ACC112 (cell line): ENCODE results near the gene ZNF177.

Experiments used
- H2AFZ ChIP-seq: fragments of 200-600 bp; sonication (generic); one replicate; pipeline ENCODE4 v1.6.0; 2017; ENCODE audit warnings: antibody characterized with exemption, low read length; ENCODE audit not compliant: unreplicated experiment
- H3K27ac ChIP-seq: fragments of 200-600 bp; sonication (generic); 2 replicates; pipeline ENCODE4 v1.5.1; 2014; ENCODE audit warnings: low read depth, mild to moderate bottlenecking, antibody characterized with exemption, low read length, moderate library complexity
- H3K27me3 ChIP-seq: fragments of 200-600 bp; sonication (generic); 2 replicates; pipeline ENCODE4 v1.6.1; 2014; ENCODE audit warnings: mild to moderate bottlenecking, antibody characterized with exemption, low read length, moderate library complexity, mixed read lengths; ENCODE audit not compliant: insufficient read depth
- H3K36me3 ChIP-seq: fragments of 200-600 bp; sonication (generic); 2 replicates; pipeline ENCODE4 v1.6.1; 2016; ENCODE audit warnings: mild to moderate bottlenecking, antibody characterized with exemption, low read length, moderate library complexity, mixed read lengths; ENCODE audit not compliant: insufficient read depth
- H3K4me1 ChIP-seq: fragments of 200-600 bp; sonication (generic); one replicate; pipeline ENCODE4 v1.6.1; 2016; ENCODE audit warnings: low read length, mixed read lengths; ENCODE audit not compliant: insufficient read depth, unreplicated experiment, control insufficient read depth
- H3K4me3 ChIP-seq: fragments of 200-600 bp; sonication (generic); 2 replicates; pipeline ENCODE4 v1.5.1; 2014; ENCODE audit warnings: mild to moderate bottlenecking, low read depth, low read length
- H3K79me2 ChIP-seq: fragments of 200-600 bp; sonication (generic); one replicate; pipeline ENCODE4 v1.6.0; 2016; ENCODE audit warnings: low read length; ENCODE audit not compliant: control insufficient read depth, unreplicated experiment, insufficient read depth

The ZNF177 gene

DNA sequence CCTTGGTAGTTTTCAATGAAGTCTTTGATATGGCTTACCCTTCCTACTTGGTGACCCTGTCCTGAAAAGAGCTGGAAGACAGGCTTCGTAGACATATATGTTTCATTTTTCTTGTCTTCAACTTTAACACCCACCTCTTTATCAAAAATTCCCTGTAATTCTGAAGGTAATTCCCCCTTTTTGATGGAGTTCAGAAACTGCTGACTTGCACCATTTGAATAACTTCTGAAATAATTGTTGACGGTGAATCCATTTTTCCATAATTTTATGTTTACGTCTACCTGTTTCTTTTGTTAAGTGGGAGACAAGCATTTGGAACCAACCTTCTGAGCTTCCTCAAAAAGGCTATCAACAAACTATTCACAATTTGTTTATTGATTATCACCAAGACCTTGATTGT lies 14.6 kb upstream of the ZNF177 start:
- H3K27ac ChIP-seq = no peak overlapping the region
- peaks cover 11% of the 10 kb centered on the region for H3K36me3 ChIP-seq
- no peak overlapping the region for H3K4me3 ChIP-seq
- H2AFZ ChIP-seq = no peak overlapping the region
- H3K27me3 ChIP-seq = no peaks in the 10 kb centered on the region
- no peaks in the 10 kb centered on the region for H3K4me1 ChIP-seq
- no peaks in the 10 kb centered on the region for H3K79me2 ChIP-seq

DNA sequence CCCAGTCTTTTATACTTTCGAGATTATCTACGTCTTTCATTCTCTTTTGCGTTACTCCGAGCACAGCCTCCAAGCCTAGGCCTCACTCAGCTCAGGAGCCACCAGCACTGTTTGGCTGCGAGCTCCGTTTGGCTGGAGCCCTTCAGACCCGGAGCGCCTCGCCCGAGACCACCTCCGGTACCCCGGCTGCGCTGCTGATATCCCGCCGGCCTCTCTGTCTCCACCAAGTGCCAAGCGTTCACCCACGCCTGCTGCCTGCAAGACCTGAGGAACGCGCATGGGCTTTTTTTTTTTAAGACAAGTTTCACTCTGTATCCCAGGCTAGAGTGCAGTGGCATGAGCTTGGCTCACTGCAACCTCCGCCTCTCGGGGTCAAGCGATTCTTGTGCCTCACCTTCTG lies 14.1 kb upstream of the ZNF177 start:
- no peaks in the 10 kb centered on the region for H3K4me1 ChIP-seq
- no peaks in the 10 kb centered on the region for H3K79me2 ChIP-seq
- no peak overlapping the region for H3K4me3 ChIP-seq
- H2AFZ ChIP-seq = no peak overlapping the region
- H3K27me3 ChIP-seq = no peaks in the 10 kb centered on the region
- peaks cover 7% of the 10 kb centered on the region; the same call in 1 of the 2 replicates for H3K36me3 ChIP-seq
- H3K27ac ChIP-seq = no peak overlapping the region

DNA sequence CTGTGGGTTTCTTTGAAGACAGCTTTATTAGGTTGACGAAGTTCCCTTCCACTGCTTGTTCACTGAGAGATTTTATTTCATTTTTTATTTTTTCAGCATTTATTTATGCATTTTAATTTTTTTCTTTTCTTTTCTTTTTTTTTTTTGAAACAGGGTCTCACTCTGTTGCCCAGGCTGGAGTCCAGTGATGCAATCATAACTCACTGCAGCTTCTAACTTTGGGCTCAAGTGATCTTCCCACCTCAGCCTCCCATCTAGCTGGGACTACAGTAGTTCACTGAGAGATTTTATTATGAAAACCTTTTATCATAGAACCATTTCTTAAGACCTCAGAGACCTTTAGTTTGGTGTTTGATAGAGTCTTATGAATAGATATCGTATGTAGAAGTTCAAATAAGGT lies 10.3 kb upstream of the ZNF177 start:
- Histone ChIP-seq H3K27me3 (no peaks in the 10 kb centered on the region), H3K79me2 (no peaks in the 10 kb centered on the region), H3K27ac (no peak overlapping the region), H3K36me3 (no peaks in the 10 kb centered on the region), H3K4me3 (no peak overlapping the region), H2AFZ (no peak overlapping the region), H3K4me1 (no peaks in the 10 kb centered on the region)

DNA sequence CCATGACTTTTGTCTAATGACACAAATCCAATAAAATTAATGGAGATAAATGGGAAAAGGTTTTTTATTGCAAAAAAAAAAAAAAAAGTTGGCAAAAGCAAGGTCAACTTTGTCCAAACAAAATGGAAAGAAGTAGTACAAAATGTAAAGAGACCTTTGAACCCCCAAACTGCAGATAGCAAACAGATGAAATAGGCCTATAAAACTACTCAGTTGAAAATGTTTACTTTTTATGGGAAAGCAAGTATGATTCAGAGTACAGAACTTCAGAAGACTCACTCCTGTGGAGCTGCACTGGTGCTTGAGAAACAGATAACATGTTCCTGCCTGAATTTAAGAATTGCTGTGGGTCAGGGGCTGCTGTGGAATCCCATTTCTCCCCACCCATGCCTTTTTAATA lies 9.8 kb upstream of the ZNF177 start:
- H3K4me3 ChIP-seq = no peak overlapping the region
- H3K27me3 ChIP-seq = no peaks in the 10 kb centered on the region
- H3K36me3 ChIP-seq = no peaks in the 10 kb centered on the region
- H3K79me2 ChIP-seq = no peaks in the 10 kb centered on the region
- H2AFZ ChIP-seq = no peak overlapping the region
- H3K27ac ChIP-seq = no peak overlapping the region
- H3K4me1 ChIP-seq = no peaks in the 10 kb centered on the region

DNA sequence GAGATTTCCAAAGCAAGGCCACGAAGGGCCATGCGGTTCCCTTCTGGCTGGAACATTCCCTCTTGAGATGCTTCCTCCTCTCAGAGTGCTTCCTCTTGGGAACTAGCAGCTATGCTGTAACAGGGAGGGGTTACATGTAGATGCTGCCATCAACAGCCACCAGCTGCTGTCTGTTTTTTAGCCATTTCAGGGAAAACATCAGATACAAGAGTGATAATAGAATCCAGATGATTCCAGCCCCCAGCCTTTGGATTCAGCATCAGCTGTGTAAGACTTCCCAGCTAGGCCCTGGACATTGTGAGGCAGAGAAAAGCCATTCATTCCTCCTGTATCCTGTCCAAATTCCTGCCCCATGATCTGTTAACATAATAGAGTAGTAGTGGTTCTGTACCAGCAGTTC lies 8.2 kb upstream of the ZNF177 start:
- no peaks in the 10 kb centered on the region for H3K79me2 ChIP-seq
- H3K4me3 ChIP-seq = no peak overlapping the region
- no peaks in the 10 kb centered on the region for H3K4me1 ChIP-seq
- no peak overlapping the region for H3K27ac ChIP-seq
- no peak overlapping the region for H2AFZ ChIP-seq
- no peaks in the 10 kb centered on the region for H3K27me3 ChIP-seq
- H3K36me3 ChIP-seq = peaks cover 2% of the 10 kb centered on the region; the same call in 1 of the 2 replicates

DNA sequence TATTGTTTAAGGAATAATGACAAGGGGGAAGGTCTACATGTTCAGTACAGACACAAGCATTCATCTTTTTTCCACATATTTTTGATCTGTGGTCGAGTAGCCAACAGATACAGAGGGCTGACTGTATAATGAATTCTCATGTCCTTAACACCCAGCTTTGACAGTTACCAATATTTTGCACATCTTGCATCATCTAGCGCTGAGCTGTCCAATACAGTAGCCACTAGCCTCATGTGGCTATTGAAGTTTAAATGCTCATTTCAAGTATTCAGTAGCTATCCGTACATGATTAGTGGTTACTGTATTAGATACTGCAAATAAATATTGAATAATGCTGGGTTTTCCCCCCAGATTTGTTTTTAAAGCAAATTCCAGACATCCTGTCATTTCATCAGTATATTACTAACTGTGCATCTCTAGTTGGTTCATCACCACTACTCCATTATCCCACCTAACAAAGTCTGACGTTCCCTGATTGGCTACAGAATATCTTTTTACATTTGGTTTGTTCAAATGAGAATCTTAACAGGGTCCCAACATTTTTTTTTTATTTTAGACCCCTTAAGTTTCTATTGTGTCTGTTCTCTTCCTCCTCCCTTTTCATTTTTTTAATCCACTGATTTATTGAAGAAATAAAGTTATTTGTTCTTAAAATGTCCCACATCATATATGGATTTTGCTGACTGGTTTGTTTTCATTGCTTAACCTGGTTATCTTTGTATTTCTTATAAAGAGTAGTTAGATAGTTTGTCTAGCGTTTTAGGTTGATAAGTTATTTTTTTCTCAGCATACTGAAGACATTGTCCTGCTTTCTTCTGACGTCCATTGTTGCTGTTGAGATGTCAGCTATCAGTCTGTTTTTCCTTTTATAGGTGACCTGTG lies 8.2 kb downstream of the ZNF177 start:
- H3K4me3 ChIP-seq = no peak overlapping the region
- peaks cover 34% of the 10 kb centered on the region for H3K36me3 ChIP-seq
- no peaks in the 10 kb centered on the region for H3K79me2 ChIP-seq
- H3K4me1 ChIP-seq = no peaks in the 10 kb centered on the region
- H3K27ac ChIP-seq = no peak overlapping the region
- no peaks in the 10 kb centered on the region for H3K27me3 ChIP-seq
- H2AFZ ChIP-seq = no peak overlapping the region

DNA sequence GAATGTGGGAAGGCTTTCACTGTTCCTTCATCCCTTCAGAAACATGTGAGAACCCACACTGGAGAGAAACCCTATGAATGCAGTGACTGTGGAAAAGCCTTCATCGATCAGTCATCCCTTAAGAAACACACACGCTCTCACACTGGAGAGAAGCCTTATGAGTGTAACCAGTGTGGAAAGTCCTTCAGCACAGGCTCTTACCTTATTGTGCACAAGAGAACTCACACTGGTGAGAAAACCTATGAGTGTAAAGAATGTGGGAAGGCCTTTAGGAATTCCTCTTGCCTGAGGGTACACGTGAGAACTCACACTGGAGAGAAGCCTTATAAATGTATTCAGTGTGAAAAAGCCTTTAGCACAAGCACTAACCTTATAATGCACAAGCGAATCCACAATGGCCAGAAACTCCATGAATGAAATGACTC lies 18.6 kb downstream of the ZNF177 start:
- H3K27me3 ChIP-seq = no peaks in the 10 kb centered on the region
- H2AFZ ChIP-seq = no peak overlapping the region
- H3K4me3 ChIP-seq = no peak overlapping the region
- no peaks in the 10 kb centered on the region for H3K79me2 ChIP-seq
- no peak overlapping the region for H3K27ac ChIP-seq
- H3K36me3 ChIP-seq = peaks cover 96% of the 10 kb centered on the region
- H3K4me1 ChIP-seq = no peaks in the 10 kb centered on the region

DNA sequence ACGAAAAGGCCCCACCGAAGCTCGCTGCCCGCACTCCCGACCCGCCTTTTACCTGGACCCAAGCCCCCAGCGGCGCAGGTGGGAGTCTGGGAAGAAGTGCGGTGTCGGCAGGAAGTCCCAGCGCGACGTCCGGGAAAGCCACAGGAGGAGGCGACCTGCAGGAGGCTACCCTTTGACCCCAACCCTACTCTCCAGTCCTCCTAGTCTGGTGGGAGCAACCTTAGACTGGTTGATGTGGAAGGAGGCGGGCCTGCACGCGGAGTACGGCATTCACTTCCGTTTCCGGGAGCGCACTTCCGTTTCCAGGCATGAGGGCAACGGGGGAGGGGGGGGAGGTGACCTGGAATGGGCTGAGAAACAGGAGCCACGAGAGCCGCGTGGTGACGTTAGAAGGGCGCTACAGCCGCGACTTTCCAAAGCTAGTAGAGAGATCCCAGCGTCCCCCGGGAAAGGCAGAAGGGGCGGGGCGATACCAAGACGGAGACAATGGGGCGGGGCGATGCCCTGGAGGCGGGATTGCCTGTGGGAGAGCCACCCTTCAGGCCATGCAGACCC lies 44.1 kb downstream of the ZNF177 start:
- Histone ChIP-seq H3K27me3 (no peaks in the 10 kb centered on the region), H3K4me3 (peak overlapping the region; percentile 91), H3K36me3 (peaks cover 6% of the 10 kb centered on the region; the same call in 1 of the 2 replicates), H3K27ac (peak overlapping the region; percentile 59), H2AFZ (peak overlapping the region; percentile 95), H3K4me1 (no peaks in the 10 kb centered on the region), H3K79me2 (peaks cover 6% of the 10 kb centered on the region)

DNA sequence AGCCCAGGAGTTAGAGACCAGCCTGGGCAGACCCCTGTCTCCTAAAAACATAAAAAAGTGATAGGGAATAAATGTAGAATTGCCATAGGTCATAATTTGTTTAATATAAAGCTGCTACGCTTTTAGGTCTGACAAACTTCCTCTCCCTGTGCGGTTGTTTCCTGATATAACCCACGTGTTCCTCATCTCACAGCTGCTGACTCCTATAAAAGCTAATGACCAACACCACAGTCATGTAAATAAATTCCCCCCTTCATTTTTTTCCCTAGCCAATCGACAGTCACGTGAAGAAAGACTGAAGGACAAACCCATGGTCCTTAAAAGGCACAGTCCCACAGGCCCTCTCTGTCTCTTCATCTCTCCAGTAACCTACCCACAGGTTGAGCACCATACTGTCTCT lies 45.0 kb downstream of the ZNF177 start:
- H3K4me1 ChIP-seq = no peaks in the 10 kb centered on the region
- H3K27me3 ChIP-seq = no peaks in the 10 kb centered on the region
- H2AFZ ChIP-seq = peak overlapping the region; percentile 95
- H3K27ac ChIP-seq = no peak overlapping the region
- H3K4me3 ChIP-seq = peak overlapping the region; percentile 91
- peaks cover 6% of the 10 kb centered on the region for H3K79me2 ChIP-seq
- H3K36me3 ChIP-seq = peaks cover 15% of the 10 kb centered on the region

DNA sequence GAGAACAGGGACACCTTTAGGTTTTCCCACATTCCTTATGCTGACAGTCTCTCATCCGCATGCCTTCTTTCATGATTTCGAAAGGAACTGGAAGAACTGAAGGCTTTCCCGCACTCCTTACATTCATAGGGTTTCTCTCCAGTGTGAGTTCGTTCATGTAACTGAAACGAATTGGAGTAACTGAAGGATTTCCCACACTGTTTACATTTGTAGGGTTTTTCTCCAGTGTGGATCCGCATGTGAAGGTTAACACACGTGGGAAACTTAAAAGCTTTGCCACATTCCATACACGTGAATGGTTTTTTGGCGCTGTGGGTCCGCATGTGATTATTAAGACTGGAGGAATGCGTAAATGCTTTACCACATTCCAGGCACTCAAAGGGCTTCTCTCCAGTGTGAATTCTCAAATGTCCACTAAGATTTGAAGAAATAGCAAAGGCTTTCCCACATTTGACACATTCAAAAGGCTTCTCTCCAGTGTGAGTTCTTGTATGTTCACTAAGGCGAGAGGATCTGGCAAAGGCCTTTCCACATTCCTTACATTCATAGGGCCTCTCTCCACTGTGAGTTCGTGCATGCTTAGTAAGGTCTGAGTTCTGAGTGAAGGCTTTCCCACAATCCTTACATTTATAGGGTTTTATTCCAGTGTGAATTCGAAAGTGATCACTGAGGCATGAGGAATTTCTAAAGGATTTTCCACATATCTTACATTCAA lies 50.6 kb downstream of the ZNF177 start:
- Histone ChIP-seq H3K4me3 (no peak overlapping the region), H3K4me1 (no peaks in the 10 kb centered on the region), H2AFZ (no peak overlapping the region), H3K79me2 (no peaks in the 10 kb centered on the region), H3K27me3 (no peaks in the 10 kb centered on the region), H3K36me3 (peaks cover 60% of the 10 kb centered on the region), H3K27ac (no peak overlapping the region)
